Ishikawa (cell line): ENCODE results near the gene IL17RC.

Experiments
- CEBPB ChIP-seq: IDR thresholded peaks from 2 replicates; pipeline ENCODE4 v1.6.1; 2012
- CREB1 ChIP-seq: IDR thresholded peaks from 2 replicates; pipeline ENCODE4 v1.6.1; 2012; ENCODE audit warnings: low read depth
- EP300 ChIP-seq: IDR thresholded peaks from 2 replicates; pipeline ENCODE4 v1.6.1; 2012; ENCODE audit warnings: borderline replicate concordance
- REST ChIP-seq: IDR thresholded peaks from 2 replicates; pipeline ENCODE4 v1.6.1; 2012; ENCODE audit warnings: low read depth, mild to moderate bottlenecking
- TAF1 ChIP-seq: IDR thresholded peaks from 2 replicates; pipeline ENCODE4 v1.6.1; 2012; ENCODE audit warnings: low read depth, mild to moderate bottlenecking
- TEAD4 ChIP-seq: IDR thresholded peaks from 2 replicates; pipeline ENCODE4 v1.6.1; 2012

GRCh38 chr3:9932535-9932842 is 15.6 kb downstream of the IL17RC start:
- TF ChIP-seq CREB1 = no peak
- TF ChIP-seq TEAD4 = no peak
- no peak for TF ChIP-seq TAF1
- no peak for TF ChIP-seq EP300
- no peak for TF ChIP-seq REST
- TF ChIP-seq CEBPB = no peak
